Fibroblast of mammary gland (primary cell): ENCODE measurements around the gene USP15.

ENCODE experiments used
- DNase-seq: peaks from one replicate; pipeline ENCODE4 v3.0.0-alpha.2; 2010; ENCODE audit warnings: low read depth
- H3K4me3 ChIP-seq: 2 replicates; pipeline ENCODE4 v1.5.1; 2011; ENCODE audit warnings: low read depth, mild to moderate bottlenecking, low read length, moderate library complexity; ENCODE audit not compliant: control insufficient read depth
- CTCF ChIP-seq: conservative IDR thresholded peaks from 2 replicates; pipeline ENCODE4 v1.5.1; 2011; ENCODE audit warnings: low read depth, low read length, inconsistent platforms; ENCODE audit not compliant: control insufficient read depth, insufficient read depth

Gene USP15

GRCh38 chr12:62375603-62376002 is 115.4 kb downstream of the USP15 start:
- TF ChIP-seq CTCF = no peak
- H3K4me3 ChIP-seq = no peak overlapping the region
- no peak for DNase-seq

DNA sequence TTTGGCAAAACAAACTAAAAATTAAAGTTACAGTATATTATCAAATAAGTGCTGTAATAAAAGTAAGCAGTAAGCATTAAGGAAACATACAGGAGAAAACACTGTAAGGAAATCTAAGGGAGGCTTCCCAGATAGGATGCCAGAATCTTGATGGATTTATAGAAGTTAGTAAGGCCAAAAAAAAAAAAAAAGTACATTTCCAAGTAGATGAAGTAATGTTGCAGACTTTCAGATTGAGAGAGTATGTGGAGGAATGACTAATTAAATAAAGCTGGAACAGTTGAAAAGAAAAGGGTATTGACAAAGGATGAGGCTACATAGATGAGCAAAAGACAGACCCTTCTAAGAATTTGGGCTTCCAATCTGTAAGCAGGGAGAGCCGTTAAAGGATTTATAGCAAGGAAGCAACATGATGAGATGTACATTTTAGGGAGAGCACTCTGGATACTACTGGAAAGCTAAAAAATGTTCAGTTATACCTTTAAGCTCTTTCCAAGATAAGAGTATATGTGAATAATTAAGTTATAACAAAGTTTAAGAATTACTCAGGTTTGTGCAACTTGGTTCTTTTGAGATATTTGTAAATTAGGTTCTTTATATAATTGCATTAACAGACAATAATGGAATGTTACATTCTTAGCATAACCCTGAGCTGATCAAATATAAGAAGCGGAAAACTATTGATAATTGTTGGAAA is 119.0 kb downstream of the USP15 start:
- no peak for TF ChIP-seq CTCF
- peak; percentile 74 for DNase-seq
- no peak overlapping the region for H3K4me3 ChIP-seq

DNA sequence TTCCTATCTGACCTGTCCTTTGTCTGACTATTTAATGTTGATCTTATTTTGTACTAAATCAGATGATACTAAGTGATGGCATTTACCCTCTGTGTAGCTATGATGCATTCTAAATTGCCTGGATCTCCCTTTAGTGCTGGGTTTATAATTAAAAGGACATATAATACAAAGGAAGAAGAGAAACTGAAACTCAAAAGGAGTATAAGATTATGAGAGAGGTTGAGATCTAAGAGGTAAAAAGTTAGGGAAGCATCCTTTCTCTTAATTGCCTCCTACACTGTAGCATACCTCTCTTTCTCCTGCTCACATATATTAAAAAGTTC is 119.5 kb downstream of the USP15 start:
- TF ChIP-seq CTCF = no peak

DNA sequence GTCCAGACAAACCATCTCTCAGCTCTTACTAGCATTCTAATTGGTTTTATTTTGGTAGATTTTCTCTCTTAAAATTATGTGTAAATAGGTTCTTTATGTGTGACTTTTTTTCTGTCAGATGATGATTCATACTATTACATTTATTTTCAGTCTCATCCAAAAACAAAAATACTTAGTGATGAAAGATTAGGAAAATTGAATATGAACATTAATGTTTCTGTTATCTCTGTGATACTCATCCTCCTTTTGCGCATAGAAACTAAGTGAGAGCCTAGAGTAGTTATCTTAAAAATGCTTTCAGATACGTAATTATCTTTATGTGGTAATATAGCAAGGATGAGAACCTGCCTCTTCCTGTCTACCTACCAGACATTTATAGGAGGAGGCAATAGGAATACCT is 122.3 kb downstream of the USP15 start:
- TF ChIP-seq CTCF = no peak
- no peak for DNase-seq
- no peak overlapping the region for H3K4me3 ChIP-seq

More for the DNA sequence above, 119.5 kb downstream of the USP15 start:
- no peak for DNase-seq
- no peak overlapping the region for H3K4me3 ChIP-seq

DNA sequence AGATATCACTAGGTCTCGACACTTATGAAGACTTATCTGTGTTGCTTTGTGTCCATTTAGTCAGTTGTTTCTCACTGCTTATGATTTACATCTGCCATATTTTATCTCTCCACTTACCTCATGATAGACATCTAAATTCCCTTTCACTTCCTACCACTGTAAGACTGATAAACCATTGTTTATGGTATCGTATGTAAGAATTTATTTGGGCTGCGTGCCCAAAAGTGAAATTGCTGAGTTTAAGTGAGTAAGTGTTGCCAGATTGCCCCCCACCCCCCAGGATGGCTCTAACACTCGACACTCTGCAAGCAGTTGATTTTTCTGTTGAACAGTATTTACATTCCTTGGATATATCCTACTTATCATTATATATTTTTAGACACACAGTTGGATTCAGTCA is 136.5 kb downstream of the USP15 start:
- TF ChIP-seq CTCF = no peak
- no peak overlapping the region for H3K4me3 ChIP-seq
- DNase-seq = no peak

DNA sequence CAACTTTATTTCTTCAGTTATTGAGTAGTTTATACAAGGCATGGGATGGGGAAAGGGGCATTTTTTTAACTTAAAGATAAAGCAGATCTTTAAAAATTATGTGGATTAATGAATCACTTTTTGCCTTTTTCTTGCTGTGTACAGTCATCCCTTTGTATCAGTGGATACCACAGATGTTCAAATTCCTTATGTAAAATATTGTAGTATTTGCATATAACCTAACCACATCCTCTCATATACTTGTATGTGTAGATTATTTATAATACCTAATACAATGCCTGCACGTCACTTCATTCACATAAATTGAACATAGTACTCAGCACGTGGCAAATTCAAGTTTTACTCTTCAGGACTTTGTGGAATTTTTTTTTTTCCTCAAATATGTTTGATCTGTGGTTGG is 139.9 kb downstream of the USP15 start:
- no peak for DNase-seq
- no peak overlapping the region for H3K4me3 ChIP-seq
- no peak for TF ChIP-seq CTCF

DNA sequence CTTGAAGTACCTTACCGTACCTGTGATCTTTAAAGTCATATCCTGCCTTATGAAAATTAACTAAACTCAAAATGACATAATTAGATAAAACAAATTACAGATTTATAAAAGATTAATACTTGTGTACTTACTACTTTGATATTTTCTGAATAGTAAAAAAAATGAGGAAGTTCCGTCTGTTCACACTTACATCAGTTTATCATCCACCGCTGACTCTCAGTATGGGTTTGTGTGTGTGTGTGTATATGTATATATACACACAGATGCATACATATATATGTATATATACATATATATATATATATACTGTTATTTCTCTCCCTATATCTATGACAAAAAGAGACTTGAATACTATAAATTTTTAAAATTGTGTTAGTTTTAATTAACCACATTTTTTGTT is 141.4 kb downstream of the USP15 start:
- H3K4me3 ChIP-seq = no peak overlapping the region
- no peak for DNase-seq
- no peak for TF ChIP-seq CTCF
